ENCODE measurements around the gene FAM240A. TPM values are rescaled to one million over a fixed set of nuclear protein-coding genes. Genes with fewer than 3 reads are reported as not detected.

The FAM240A gene
- total and polyA plus RNA-seq, 2 experiments from 2014 or later, result 0.18 TPM; not detected in 1

GRCh38 chr3:46672349-46672695, 60.0 kb downstream of the FAM240A start (continued):
- TF ChIP-seq ZNF462 (CRISPR knock-in tag; IDR thresholded peaks at IDR 0.05), result no peak
- no peak for TF ChIP-seq POLR2AphosphoS5 (IDR thresholded peaks at IDR 0.05; ENCODE audit: low read depth)
- no peak for TF ChIP-seq NANOG (IDR thresholded peaks at IDR 0.05; ENCODE audit: borderline replicate concordance)

GRCh38 chr3:46673151-46674030, 61.1 kb downstream of the FAM240A start:
- TF ChIP-seq CTCF (conservative IDR thresholded peaks at IDR 0.05; ENCODE audit: low read depth in 2 of 2), result no peak
- Histone ChIP-seq H3K27me3 (ENCODE audit: insufficient read depth) (no peaks in the 10 kb centered on the region), H3K27ac (ENCODE audit: low read depth) (no peak overlapping the region), H3K9me2 (ENCODE audit: insufficient read depth) (0 out of 2 replicates have a peak, but pooled peaks cover 4% of the 10 kb centered on the region), H3K4me3 (no peak overlapping the region), H2AFZ (no peak overlapping the region), H3F3A (replicated peaks; ENCODE audit: low read depth) (no peaks in the 10 kb centered on the region), H3K79me2 (replicated peaks; ENCODE audit: insufficient read depth) (no peaks in the 10 kb centered on the region), H4K20me1 (replicated peaks; ENCODE audit: insufficient read depth) (no peaks in the 10 kb centered on the region; the same call in 1 of the 2 replicates), H3K36me3 (ENCODE audit: insufficient read depth) (no peaks in the 10 kb centered on the region), H3K4me2 (no peak overlapping the region), H3K4me1 (ENCODE audit: insufficient read depth) (no peaks in the 10 kb centered on the region)
- no peaks in the 10 kb centered on the region; the same call in 2 of the 3 replicates for H3K4me1 Mint-ChIP-seq
- H3K36me3 Mint-ChIP-seq (ENCODE audit: low read depth), result peaks cover 4% of the 10 kb centered on the region; the same call in 2 of the 3 replicates
- H3K9me3 Mint-ChIP-seq, result no peaks in the 10 kb centered on the region
- H3K27ac Mint-ChIP-seq, result no peak overlapping the region
- H3K4me3 Mint-ChIP-seq, result no peak overlapping the region
- no peak for DNase-seq (ENCODE audit: low spot score)
- H3K27me3 Mint-ChIP-seq (ENCODE audit: insufficient read depth, low read depth, poor library complexity), result peaks cover 12% of the 10 kb centered on the region
- ATAC-seq, result no peak

Data from GM23338 (cell line).